ENCODE measurements around the gene BCL2. TPM values are rescaled to one million over a fixed set of nuclear protein-coding genes. Genes with fewer than 3 reads are reported as not detected.

BCL2 gene
- total and polyA plus RNA-seq, 9 of the 15 experiments (the other 6 are each of a cell fraction or from before 2014, with no cell fraction given): 0.10 to 1.1 (median 0.65) TPM

DNA sequence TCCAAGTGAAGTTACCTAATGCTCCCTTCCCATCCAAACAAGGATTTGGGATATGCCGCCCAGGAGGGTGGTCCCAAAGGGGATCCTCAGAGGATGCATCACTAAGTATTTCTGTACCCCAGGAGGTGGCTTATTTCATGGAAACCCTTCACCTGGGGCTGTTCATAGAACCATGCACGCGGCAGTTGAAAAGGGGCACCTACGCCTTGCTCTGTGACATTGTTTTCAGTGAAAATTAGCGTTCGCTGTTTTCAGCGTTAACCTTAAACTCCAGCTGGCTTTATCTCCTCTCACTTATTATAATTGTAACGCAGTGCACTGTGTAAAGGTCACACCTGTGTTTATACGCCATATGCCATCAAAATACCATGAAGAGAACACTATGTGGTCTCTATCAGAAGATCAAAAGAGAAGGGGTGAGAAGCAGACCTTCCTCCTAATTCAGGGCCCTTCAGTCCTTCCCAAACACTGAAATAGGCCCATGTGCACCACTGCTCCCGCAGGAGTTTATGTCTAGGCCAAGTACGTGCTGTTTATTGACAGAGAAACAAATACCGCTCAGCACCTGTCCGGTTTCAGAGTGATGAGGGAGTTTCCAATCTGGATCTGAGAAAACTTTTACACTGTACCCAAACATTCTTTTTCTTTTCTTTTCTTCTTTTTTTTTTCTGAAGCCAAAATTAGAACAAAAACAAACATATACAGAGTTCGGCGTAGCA lies 162.1 kb downstream of the BCL2 start:
- in situ Hi-C loops (cut with MboI): no loop called here
- intact Hi-C loops (cut with micrococcal nuclease): loop anchor here (10.0 kb wide), 1 partner anchor 133 kb away; no protein-coding TSS in a partner anchor
- no TSS peak for BruUV-seq (replicated peaks)
- ChIA-PET CTCF (ENCODE audit: low intra/inter-chr PET ratio) (no interaction called here), POLR2A (interaction anchor here (0.8 kb wide), 1 partner anchor 1152 kb away, joined by 4 read pairs; no protein-coding TSS in a partner anchor)
- WGBS (ENCODE audit: insufficient coverage, low coverage, missing lambda C conversion rate): 15% methylated on average over 15 of the region's 15 CpGs
- Histone ChIP-seq H3K36me3 (ENCODE audit: control insufficient read depth, insufficient read depth, low read length) (no peaks in the 10 kb centered on the region), H3K79me2 (ENCODE audit: control insufficient read depth, insufficient read depth, low read length) (no peaks in the 10 kb centered on the region), H3K27me3 (ENCODE audit: control insufficient read depth in 2 of 2, insufficient read depth in 2 of 2, low read length in 2 of 2) (peaks cover 8 to 37% of the 10 kb centered on the region in 2 experiments; a peak in 3 of 5 replicates), H4K20me1 (replicated peaks; ENCODE audit: control insufficient read depth, insufficient read depth, low read length) (no peaks in the 10 kb centered on the region), H3K9me1 (ENCODE audit: control insufficient read depth, insufficient read depth, low read length) (no peaks in the 10 kb centered on the region), H3K4me2 (ENCODE audit: insufficient read depth, low read length) (no peak overlapping the region), H3K9ac (ENCODE audit: insufficient read depth in 1 of 2, low read depth in 2 of 2, low read length in 2 of 2) (no peak overlapping the region), H3K9me3 (replicated peaks; ENCODE audit: control insufficient read depth, insufficient read depth, low read depth, low read length) (no peaks in the 10 kb centered on the region), H3K4me3 (no peak overlapping the region), H3K27ac (ENCODE audit: extremely low read depth, low read depth, low read length) (no peak overlapping the region), H2AFZ (ENCODE audit: low read depth, low read length) (no peak overlapping the region), H3K4me1 (replicated peaks in 1 of 2; ENCODE audit: control insufficient read depth in 2 of 2, insufficient read depth in 2 of 2, low read length in 2 of 2) (no peaks in the 10 kb centered on the region; a peak in 2 of 5 replicates)
- DNase-seq (ENCODE audit: extremely low read depth in 1 of 4, low spot score in 3 of 4): no peak
- no peak for FAIRE-seq
- no peak for ATAC-seq
- TF ChIP-seq POLR2B (IDR thresholded peaks at IDR 0.05; ENCODE audit: low read depth, partially characterized antibody): no peak
- no peak for TF ChIP-seq PHF21A (IDR thresholded peaks at IDR 0.05; ENCODE audit: borderline replicate concordance, low read depth)
- TF ChIP-seq, protein P1, sequence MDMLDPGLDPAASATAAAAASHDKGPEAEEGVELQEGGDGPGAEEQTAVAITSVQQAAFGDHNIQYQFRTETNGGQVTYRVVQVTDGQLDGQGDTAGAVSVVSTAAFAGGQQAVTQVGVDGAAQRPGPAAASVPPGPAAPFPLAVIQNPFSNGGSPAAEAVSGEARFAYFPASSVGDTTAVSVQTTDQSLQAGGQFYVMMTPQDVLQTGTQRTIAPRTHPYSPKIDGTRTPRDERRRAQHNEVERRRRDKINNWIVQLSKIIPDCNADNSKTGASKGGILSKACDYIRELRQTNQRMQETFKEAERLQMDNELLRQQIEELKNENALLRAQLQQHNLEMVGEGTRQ (CRISPR knock-in tag; IDR thresholded peaks at IDR 0.05): no peak
- TF ChIP-seq STAG1 (CRISPR knock-in tag; IDR thresholded peaks at IDR 0.05; ENCODE audit: borderline replicate concordance): no peak
- TF ChIP-seq KHSRP (IDR thresholded peaks at IDR 0.05): no peak
- TF ChIP-seq, protein P2, sequence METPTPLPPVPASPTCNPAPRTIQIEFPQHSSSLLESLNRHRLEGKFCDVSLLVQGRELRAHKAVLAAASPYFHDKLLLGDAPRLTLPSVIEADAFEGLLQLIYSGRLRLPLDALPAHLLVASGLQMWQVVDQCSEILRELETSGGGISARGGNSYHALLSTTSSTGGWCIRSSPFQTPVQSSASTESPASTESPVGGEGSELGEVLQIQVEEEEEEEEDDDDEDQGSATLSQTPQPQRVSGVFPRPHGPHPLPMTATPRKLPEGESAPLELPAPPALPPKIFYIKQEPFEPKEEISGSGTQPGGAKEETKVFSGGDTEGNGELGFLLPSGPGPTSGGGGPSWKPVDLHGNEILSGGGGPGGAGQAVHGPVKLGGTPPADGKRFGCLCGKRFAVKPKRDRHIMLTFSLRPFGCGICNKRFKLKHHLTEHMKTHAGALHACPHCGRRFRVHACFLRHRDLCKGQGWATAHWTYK (CRISPR knock-in tag; IDR thresholded peaks at IDR 0.05): no peak
- TF ChIP-seq, protein P3, sequence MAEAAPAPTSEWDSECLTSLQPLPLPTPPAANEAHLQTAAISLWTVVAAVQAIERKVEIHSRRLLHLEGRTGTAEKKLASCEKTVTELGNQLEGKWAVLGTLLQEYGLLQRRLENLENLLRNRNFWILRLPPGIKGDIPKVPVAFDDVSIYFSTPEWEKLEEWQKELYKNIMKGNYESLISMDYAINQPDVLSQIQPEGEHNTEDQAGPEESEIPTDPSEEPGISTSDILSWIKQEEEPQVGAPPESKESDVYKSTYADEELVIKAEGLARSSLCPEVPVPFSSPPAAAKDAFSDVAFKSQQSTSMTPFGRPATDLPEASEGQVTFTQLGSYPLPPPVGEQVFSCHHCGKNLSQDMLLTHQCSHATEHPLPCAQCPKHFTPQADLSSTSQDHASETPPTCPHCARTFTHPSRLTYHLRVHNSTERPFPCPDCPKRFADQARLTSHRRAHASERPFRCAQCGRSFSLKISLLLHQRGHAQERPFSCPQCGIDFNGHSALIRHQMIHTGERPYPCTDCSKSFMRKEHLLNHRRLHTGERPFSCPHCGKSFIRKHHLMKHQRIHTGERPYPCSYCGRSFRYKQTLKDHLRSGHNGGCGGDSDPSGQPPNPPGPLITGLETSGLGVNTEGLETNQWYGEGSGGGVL (CRISPR knock-in tag; IDR thresholded peaks at IDR 0.05): no peak
- no peak for TF ChIP-seq ZFP36 (IDR thresholded peaks at IDR 0.05; ENCODE audit: low read depth, low read length, partially characterized antibody)
- TF ChIP-seq, protein P4, sequence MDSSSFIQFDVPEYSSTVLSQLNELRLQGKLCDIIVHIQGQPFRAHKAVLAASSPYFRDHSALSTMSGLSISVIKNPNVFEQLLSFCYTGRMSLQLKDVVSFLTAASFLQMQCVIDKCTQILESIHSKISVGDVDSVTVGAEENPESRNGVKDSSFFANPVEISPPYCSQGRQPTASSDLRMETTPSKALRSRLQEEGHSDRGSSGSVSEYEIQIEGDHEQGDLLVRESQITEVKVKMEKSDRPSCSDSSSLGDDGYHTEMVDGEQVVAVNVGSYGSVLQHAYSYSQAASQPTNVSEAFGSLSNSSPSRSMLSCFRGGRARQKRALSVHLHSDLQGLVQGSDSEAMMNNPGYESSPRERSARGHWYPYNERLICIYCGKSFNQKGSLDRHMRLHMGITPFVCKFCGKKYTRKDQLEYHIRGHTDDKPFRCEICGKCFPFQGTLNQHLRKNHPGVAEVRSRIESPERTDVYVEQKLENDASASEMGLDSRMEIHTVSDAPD (CRISPR knock-in tag; IDR thresholded peaks at IDR 0.05): no peak
- TF ChIP-seq, protein P5, sequence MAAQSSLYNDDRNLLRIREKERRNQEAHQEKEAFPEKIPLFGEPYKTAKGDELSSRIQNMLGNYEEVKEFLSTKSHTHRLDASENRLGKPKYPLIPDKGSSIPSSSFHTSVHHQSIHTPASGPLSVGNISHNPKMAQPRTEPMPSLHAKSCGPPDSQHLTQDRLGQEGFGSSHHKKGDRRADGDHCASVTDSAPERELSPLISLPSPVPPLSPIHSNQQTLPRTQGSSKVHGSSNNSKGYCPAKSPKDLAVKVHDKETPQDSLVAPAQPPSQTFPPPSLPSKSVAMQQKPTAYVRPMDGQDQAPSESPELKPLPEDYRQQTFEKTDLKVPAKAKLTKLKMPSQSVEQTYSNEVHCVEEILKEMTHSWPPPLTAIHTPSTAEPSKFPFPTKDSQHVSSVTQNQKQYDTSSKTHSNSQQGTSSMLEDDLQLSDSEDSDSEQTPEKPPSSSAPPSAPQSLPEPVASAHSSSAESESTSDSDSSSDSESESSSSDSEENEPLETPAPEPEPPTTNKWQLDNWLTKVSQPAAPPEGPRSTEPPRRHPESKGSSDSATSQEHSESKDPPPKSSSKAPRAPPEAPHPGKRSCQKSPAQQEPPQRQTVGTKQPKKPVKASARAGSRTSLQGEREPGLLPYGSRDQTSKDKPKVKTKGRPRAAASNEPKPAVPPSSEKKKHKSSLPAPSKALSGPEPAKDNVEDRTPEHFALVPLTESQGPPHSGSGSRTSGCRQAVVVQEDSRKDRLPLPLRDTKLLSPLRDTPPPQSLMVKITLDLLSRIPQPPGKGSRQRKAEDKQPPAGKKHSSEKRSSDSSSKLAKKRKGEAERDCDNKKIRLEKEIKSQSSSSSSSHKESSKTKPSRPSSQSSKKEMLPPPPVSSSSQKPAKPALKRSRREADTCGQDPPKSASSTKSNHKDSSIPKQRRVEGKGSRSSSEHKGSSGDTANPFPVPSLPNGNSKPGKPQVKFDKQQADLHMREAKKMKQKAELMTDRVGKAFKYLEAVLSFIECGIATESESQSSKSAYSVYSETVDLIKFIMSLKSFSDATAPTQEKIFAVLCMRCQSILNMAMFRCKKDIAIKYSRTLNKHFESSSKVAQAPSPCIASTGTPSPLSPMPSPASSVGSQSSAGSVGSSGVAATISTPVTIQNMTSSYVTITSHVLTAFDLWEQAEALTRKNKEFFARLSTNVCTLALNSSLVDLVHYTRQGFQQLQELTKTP (IDR thresholded peaks at IDR 0.05; ENCODE audit: low read depth in 1 of 2, partially characterized antibody in 2 of 2): no peak

Measured in K562 (cell line).